Activated T-helper 17 cell treated with anti-CD3 and anti-CD28 coated beads, Interleukin-2, amount 50 U/mL, for 72 hours (primary cell): ENCODE data around the gene CNIH3. TPM values are rescaled to one million over a fixed set of nuclear protein-coding genes. Genes with fewer than 3 reads are reported as not detected.
"Not testable (repeated sequence)": the region's sequence is repeated elsewhere in the genome, so short reads cannot be mapped to it uniquely, and the experiment has no call there.

Experiments used
- ATAC-seq: fragments of 150-1000 bp; cut with Tn5 transposase; replicated peaks from 2 replicates; pipeline ENCODE4 v1.10.0; 2021; ENCODE audit warnings: mild to moderate bottlenecking, moderate library complexity
- H3K27ac Mint-ChIP-seq: one replicate; pipeline ENCODE4 v1.8.0; 2022; ENCODE audit warnings: mixed read lengths
- H3K27me3 Mint-ChIP-seq: one replicate; pipeline ENCODE4 v1.8.0; 2022; ENCODE audit warnings: mixed read lengths
- H3K36me3 Mint-ChIP-seq: one replicate; pipeline ENCODE4 v1.8.0; 2022; ENCODE audit warnings: low read depth, mild to moderate bottlenecking, mixed read lengths
- H3K4me1 Mint-ChIP-seq: one replicate; pipeline ENCODE4 v1.8.0; 2022; ENCODE audit warnings: mixed read lengths
- H3K4me3 Mint-ChIP-seq: one replicate; pipeline ENCODE4 v1.8.0; 2022; ENCODE audit warnings: mild to moderate bottlenecking, mixed read lengths
- H3K9me3 Mint-ChIP-seq: one replicate; pipeline ENCODE4 v1.8.0; 2022; ENCODE audit warnings: mixed read lengths
- total RNA-seq, 2 donors: library from RNA; stranded (reverse); gene quantifications; one replicate each; pipeline ENCODE4 v1.2.3, GENCODE V29; 2022

CNIH3 gene
- total RNA-seq: 1 to 10 TPM; 1.4 to 3.0 TPM

DNA sequence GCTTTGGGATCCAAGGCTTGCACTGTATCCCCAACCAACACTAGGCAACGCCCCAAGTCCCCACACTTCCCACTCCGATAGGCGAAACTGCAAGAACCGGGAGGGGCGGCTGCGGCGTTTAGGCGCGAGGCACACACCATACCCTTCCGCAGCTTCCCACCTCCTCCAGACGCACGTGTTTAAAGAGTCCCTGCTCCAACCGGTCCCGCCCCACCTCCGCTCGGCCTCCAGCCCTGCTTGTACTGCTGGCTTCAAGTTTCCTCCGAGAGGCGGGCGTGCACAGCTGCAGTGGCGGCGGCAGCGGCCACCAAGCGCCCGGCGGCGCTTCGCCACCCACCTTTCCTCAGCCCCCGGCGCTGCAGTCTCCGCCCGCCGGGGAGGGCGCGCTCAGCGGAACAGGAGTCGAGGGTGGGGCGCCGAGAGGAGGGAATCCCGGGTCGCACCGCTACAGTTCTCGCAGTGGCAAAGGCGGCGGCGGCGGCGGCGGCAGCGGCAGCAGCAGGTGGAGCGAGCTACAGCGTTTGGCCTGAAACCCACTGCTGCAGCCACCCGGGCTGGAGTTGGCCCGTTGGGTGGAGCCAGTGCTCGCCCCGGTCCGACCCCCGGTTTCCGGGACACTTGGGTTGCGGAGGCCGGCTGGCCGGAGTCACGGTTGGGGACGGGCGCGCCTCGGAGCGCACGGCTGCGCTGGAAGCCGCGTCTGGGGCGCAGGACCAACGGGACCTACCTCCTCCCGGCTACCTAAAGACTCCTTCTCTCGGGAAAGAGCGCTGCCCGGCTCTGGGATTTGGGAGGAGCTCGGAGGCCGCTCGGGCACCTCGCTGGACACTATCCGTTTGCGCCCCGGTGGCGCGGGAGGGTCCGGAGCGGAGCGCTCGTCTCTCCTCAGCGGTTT, at the start of gene CNIH3:
Gene CNIH3 (plus strand): TSS at position 457 of the 895 bp plus-strand sequence. CDS start 858 bp downstream, outside the sequence.
- no peak within 1 kb of the TSS for H3K27ac Mint-ChIP-seq
- no peaks in the 10 kb centered on the region for H3K9me3 Mint-ChIP-seq
- peaks cover 18% of the 10 kb centered on the region for H3K4me1 Mint-ChIP-seq
- H3K4me3 Mint-ChIP-seq: peak within 1 kb of the TSS; percentile 78
- peak; percentile 44 for ATAC-seq
- peaks cover 42% of the 10 kb centered on the region for H3K27me3 Mint-ChIP-seq
- H3K36me3 Mint-ChIP-seq: no peaks in the 10 kb centered on the region

DNA sequence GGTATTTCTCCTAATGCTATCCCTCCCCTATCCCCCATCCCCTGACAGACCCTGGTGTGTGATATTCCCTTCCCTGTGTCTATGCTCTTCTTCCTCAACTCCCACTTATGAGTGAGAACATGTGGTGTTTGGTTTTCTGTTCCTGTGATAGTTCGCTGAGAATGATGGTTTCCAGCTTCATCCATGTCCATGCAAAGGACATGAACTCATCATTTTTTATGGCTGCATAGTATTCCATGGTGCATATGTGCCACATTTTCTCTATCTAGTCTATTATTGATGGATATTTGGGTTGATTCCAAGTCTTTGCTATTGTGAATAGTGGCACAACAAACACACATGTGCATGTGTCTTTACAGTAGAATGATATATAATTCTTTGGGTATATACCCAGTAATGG, 49.6 kb upstream of the CNIH3 start:
- not testable (repeated sequence) for ATAC-seq, H3K27ac Mint-ChIP-seq, H3K4me1 Mint-ChIP-seq, H3K27me3 Mint-ChIP-seq, H3K36me3 Mint-ChIP-seq, H3K4me3 Mint-ChIP-seq, H3K9me3 Mint-ChIP-seq

DNA sequence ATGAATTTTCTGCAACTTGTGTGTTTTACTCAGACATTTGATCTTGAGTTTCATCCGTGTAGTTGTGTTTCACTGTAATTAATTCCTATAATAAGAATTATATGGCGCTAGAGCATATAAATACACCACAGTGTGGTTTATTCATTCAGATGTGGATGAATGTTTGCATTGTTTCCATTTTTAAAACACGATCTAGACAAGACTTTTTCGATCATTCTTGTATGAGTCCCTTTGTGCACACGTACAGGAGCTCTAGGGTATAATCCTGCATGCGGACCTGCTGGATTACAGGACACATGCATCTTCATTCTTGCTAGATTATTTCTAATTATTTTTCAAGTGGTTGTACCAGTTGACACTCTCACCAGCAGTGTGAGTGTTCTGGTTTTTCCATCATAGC, 46.8 kb upstream of the CNIH3 start:
- ATAC-seq: no peak
- Mint-ChIP-seq H3K27me3 (no peaks in the 10 kb centered on the region), H3K9me3 (no peaks in the 10 kb centered on the region), H3K27ac (no peak overlapping the region), H3K36me3 (no peaks in the 10 kb centered on the region), H3K4me3 (no peak overlapping the region), H3K4me1 (no peaks in the 10 kb centered on the region)

DNA sequence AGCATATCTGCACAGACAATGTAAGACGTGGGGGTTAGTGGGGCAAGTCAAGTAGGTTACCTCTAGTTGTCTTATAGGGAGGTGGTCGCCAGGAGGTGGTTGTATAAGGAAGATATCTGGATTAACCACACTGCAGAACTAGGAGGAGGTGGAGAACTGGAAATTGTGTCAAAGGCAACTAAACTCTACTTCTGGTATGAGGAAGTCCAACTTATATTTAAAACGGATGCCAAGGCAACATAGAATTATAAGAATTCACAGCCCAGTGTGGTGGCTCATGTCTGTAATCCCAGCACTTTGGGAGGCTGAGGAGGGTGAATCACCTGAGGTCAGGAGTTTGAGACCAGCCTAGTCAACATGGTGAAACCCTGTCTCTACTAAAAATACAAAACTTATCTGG, 44.1 kb upstream of the CNIH3 start:
- not testable (repeated sequence) for H3K4me3 Mint-ChIP-seq, H3K27ac Mint-ChIP-seq, ATAC-seq, H3K4me1 Mint-ChIP-seq, H3K27me3 Mint-ChIP-seq, H3K36me3 Mint-ChIP-seq, H3K9me3 Mint-ChIP-seq

DNA sequence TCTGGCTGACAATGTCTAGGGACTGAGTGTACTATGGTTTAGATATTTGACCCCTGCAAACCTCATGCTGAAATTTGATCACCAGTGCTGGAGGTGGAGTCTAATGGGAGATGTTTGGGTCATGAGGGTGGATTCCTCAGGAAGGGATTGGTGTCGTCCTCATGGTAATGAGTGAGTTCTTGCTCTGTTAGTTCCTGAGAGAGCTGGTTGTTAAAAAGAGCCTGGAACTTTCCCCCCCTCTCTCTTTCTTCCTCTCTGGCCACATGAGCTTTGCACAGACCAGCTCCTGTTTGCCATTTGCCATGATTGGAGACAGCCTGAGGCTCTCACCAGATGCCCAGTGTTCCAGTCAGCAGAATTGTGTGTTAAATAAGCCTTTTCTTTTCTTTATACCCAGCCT, 36.6 kb upstream of the CNIH3 start:
- Mint-ChIP-seq H3K4me3 (no peak overlapping the region), H3K36me3 (no peaks in the 10 kb centered on the region), H3K9me3 (peaks cover 11% of the 10 kb centered on the region), H3K27me3 (peaks cover 9% of the 10 kb centered on the region), H3K4me1 (no peaks in the 10 kb centered on the region), H3K27ac (no peak overlapping the region)
- ATAC-seq: no peak

DNA sequence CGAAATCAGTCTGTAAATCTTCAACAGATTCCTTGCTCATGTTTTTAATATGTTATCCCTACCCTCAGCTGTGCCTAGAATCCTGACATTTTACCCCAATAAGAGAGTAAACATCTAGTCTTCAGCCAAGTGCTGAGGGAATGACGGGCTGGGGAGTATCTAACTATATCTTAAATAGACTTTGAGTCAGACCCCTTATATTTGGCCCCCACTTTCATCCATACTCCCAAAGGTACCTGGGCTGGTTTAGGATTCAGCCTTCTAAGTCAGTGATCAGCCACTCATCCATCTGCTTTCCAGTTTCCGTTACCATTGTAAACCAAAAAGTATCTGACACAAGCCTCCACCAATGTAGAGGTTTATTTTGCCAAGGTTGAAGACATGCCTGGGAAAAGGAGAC, 36.1 kb upstream of the CNIH3 start:
- Mint-ChIP-seq H3K36me3 (no peaks in the 10 kb centered on the region), H3K27me3 (peaks cover 9% of the 10 kb centered on the region), H3K9me3 (peaks cover 11% of the 10 kb centered on the region), H3K4me1 (no peaks in the 10 kb centered on the region), H3K27ac (no peak overlapping the region), H3K4me3 (no peak overlapping the region)
- no peak for ATAC-seq

DNA sequence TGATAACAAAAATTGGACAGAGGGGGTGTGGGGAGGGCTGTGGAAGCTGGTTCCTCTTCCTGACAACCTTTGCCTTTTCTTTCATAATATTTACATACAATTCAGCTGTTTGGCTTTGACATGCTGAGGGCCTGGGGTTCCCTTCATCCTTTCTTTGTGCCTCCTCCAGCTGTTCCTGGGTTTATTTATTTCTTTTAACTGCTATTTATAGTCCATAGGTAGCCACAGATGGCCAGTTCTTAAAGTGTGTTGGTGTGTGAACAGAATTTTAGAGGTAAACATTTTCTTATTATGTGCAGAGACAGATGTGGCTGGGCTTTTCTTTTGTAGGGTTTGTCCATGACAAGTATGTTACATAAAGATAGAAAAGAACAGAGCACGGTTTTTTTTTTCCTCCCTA, 34.1 kb upstream of the CNIH3 start:
- peaks cover 9% of the 10 kb centered on the region for H3K27me3 Mint-ChIP-seq
- H3K27ac Mint-ChIP-seq: no peak overlapping the region
- H3K4me3 Mint-ChIP-seq: no peak overlapping the region
- H3K4me1 Mint-ChIP-seq: no peaks in the 10 kb centered on the region
- peaks cover 5% of the 10 kb centered on the region for H3K9me3 Mint-ChIP-seq
- H3K36me3 Mint-ChIP-seq: no peaks in the 10 kb centered on the region
- no peak for ATAC-seq

DNA sequence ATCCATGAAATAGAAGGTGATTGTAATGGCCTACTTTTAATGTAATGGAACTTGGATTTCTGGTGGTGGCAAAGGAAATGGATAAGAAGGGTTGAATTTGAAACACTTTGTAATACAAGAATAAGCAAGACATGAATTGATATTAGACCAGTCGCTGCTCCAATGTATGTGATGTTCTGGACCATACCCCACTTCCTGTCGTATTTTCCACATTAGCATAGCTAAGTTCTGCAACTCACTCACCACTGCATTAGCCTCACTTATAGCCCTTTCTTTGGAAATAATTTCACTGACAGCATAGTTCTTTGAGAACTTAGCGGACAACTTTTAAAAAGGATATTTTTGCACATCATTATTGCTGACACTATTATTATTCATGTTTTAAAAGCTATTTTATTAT, 32.3 kb upstream of the CNIH3 start:
- Mint-ChIP-seq H3K4me1 (no peaks in the 10 kb centered on the region), H3K36me3 (no peaks in the 10 kb centered on the region), H3K4me3 (no peak overlapping the region), H3K27me3 (peaks cover 9% of the 10 kb centered on the region), H3K9me3 (peaks cover 3% of the 10 kb centered on the region), H3K27ac (no peak overlapping the region)
- no peak for ATAC-seq

DNA sequence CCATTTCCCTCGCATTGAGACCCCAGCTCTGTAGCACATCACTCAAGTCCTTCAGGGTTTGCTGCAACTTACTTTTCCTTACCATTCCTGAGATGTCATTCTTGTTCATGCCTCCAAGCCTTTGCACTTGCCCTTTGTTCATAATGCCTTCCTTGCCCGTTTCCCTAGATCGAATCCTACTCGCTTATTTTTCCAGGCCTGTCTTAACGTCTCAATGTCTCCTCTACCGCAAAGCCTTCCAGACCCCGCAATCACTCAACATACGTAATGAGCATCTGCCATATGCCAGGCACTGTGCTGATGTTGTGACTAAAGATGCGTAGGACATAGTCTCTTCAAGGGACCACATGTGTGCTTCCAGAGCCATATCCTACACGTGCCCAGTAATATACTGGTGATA, 31.1 kb upstream of the CNIH3 start:
- Mint-ChIP-seq H3K4me3 (no peak overlapping the region), H3K27ac (no peak overlapping the region), H3K9me3 (peaks cover 3% of the 10 kb centered on the region), H3K27me3 (peaks cover 9% of the 10 kb centered on the region), H3K36me3 (no peaks in the 10 kb centered on the region), H3K4me1 (no peaks in the 10 kb centered on the region)
- no peak for ATAC-seq

DNA sequence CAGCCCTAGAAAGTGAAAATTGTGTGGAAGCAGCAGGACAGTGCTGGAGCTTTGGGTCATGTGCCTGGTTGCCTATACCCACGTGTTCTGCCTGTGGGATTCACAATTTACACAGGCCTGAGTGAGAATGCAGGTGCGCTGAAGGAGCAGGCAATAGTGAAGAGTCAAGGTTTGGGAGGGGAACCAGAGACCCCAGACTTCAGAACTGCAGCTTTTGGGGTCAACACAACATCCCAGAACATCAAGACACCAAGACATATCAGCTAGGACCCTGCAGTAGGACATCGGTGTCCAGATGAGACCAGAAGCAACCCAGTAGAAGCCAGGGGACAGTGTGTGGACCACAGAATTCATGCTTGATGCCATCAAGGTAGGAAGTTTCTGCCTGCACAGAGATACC, 29.1 kb upstream of the CNIH3 start:
- H3K36me3 Mint-ChIP-seq: no peaks in the 10 kb centered on the region
- no peak overlapping the region for H3K27ac Mint-ChIP-seq
- H3K27me3 Mint-ChIP-seq: peaks cover 6% of the 10 kb centered on the region
- no peak overlapping the region for H3K4me3 Mint-ChIP-seq
- no peak for ATAC-seq
- H3K4me1 Mint-ChIP-seq: no peaks in the 10 kb centered on the region
- H3K9me3 Mint-ChIP-seq: peaks cover 3% of the 10 kb centered on the region

DNA sequence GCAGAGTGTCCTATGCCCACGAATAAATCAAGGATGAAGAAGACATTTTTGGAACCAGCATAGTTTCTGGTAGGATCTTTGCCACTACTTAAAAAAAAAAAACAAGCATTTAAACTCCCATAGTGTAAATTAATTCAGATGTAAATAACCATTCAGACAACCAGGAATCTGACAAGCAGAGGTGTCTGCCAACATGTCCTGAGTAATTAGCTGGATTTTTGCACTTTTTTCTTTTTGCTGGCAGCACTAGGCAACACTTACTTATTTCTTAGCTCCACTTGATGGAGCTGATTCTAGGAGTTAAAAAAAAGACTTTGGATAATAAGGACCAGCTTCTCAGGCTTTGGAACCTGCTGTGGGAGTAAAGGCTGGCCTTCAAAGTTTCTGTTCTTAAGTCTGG, 27.6 kb upstream of the CNIH3 start:
- no peaks in the 10 kb centered on the region for H3K9me3 Mint-ChIP-seq
- H3K4me3 Mint-ChIP-seq: no peak overlapping the region
- H3K27me3 Mint-ChIP-seq: no peaks in the 10 kb centered on the region
- no peak overlapping the region for H3K27ac Mint-ChIP-seq
- no peaks in the 10 kb centered on the region for H3K4me1 Mint-ChIP-seq
- no peaks in the 10 kb centered on the region for H3K36me3 Mint-ChIP-seq
- no peak for ATAC-seq

DNA sequence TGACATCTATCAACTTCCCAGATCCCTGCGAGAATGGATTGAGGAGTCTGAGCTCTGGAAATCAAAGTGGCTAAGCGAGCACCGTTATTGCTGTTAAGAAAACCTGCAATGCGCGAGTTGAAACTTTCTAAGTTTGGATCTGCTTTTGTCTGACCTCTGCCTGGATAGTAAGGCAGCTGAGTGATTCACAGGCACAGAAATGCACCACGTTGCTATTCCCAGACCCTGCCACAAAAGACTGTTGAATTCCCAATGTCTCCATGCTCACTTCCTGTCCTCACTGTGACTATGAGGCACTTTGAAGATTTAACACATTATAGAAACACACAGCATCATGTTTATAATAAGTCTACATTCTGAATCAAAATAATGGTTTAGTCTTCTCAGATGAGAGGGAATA, 27.1 kb upstream of the CNIH3 start:
- H3K36me3 Mint-ChIP-seq: no peaks in the 10 kb centered on the region
- no peaks in the 10 kb centered on the region for H3K27me3 Mint-ChIP-seq

DNA sequence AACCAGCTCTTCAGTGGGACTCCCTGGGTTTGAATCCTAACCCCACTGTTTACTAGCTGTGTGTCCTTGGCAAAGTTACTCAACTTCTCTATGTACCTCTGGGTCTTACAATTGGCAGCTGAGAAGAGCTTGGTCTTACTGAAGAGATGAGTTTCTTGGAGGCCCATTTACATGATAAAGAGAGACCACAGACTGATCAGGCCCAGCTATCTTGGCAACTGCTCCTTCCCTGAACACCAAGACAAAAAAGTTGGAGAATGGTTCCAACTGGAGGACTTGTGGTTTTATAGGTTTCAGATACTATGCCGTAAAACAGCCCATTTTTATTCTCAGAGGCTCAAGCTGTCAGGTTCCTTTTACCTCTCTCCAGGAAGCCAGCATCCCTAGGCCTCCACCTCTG, 24.8 kb upstream of the CNIH3 start:
- Mint-ChIP-seq H3K4me3 (no peak overlapping the region), H3K9me3 (no peaks in the 10 kb centered on the region), H3K27ac (no peak overlapping the region), H3K4me1 (no peaks in the 10 kb centered on the region), H3K27me3 (no peaks in the 10 kb centered on the region), H3K36me3 (no peaks in the 10 kb centered on the region)
- no peak for ATAC-seq

More for the DNA sequence above, 27.1 kb upstream of the CNIH3 start:
- ATAC-seq: no peak
- no peaks in the 10 kb centered on the region for H3K9me3 Mint-ChIP-seq
- no peak overlapping the region for H3K27ac Mint-ChIP-seq
- no peaks in the 10 kb centered on the region for H3K4me1 Mint-ChIP-seq
- no peak overlapping the region for H3K4me3 Mint-ChIP-seq

DNA sequence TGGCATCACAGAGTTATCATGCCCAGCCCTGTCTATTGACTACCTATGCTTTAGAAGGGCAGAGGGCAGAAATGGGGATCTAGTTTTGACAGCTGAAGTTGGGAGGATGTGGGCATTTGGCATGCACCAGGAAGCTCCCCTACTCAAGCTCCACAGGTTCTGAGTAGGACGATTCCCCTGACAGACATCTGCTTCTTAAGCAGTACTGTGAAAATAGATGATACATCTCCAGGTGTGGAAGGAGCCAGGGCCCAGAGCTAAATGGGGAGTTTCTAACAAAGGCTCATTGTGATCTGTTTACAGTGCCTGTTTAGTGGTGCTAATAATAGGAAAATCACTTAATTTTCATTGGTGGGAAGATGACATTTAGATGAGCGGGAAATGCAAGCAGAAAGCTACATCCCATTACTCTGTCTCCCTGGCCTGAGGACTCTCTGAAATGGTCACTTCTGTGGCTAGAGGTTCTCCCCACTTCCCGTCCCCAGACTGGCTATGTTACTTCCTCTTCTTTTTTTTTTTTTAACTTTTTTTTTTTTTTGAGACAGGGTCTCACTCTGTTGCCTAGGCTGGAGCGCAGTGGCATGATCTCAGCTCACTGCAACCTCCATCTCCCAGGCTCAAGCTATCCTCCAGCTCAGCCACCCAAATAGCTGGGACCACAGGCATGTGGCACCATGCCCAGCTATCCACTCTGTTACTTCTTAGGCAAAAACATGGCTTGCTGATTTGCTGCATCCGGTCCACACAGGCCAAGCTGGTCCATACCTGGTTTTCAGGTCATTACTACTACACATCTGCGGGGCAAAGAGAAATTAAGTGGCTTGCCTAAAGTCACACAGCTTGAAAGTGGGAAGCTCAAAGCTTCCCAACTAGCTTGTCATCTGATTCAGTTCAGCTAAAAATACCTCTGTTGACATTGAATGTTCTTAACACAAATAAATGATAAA, 23.2 kb upstream of the CNIH3 start:
- Mint-ChIP-seq H3K4me3 (no peak overlapping the region), H3K27ac (no peak overlapping the region)
- ATAC-seq: no peak

DNA sequence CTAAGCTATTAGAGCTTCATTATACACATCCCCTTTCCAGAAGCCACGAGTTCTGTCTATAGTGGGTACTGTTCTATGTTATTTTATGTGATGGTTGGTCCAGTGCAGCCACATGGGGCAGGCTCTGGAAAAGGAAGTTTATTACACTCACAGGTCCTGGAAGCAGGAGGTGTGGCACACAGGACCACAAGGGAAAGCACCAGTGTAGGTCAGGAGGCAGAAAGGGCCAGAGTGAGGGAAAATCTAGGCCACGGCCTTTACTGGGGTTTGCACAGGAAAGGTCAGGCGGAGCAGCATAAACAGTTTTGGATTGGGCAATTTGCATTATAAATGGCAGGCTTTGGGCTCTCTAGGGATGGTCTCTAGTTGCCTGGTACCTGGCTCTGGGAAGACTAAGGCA, 21.8 kb upstream of the CNIH3 start:
- no peaks in the 10 kb centered on the region for H3K9me3 Mint-ChIP-seq
- no peak overlapping the region for H3K4me3 Mint-ChIP-seq
- H3K27me3 Mint-ChIP-seq: peaks cover 4% of the 10 kb centered on the region
- no peaks in the 10 kb centered on the region for H3K4me1 Mint-ChIP-seq
- H3K36me3 Mint-ChIP-seq: no peaks in the 10 kb centered on the region
- no peak for ATAC-seq
- H3K27ac Mint-ChIP-seq: no peak overlapping the region

More for the DNA sequence above, 23.2 kb upstream of the CNIH3 start:
- peaks cover under 1% of the 10 kb centered on the region for H3K27me3 Mint-ChIP-seq
- H3K4me1 Mint-ChIP-seq: no peaks in the 10 kb centered on the region
- H3K36me3 Mint-ChIP-seq: no peaks in the 10 kb centered on the region
- H3K9me3 Mint-ChIP-seq: no peaks in the 10 kb centered on the region
